Mucosa of descending colon (tissue), 3 donors: Measurements from ENCODE around the gene DNAJC27. TPM values are rescaled to one million over a fixed set of nuclear protein-coding genes. Genes with fewer than 3 reads are reported as not detected.
"Not testable (repeated sequence)": the region's sequence is repeated elsewhere in the genome, so short reads cannot be mapped to it uniquely, and the experiment has no call there.

ENCODE experiments used
- ATAC-seq: fragments of 200-7000 bp; cut with Tn5 transposase; one replicate; pipeline ENCODE4 v1.9.1; 2020; ENCODE audit warnings: mild to moderate bottlenecking, moderate library complexity
- DNase-seq, 3 donors: peaks; one replicate each; pipeline ENCODE4 v3.0.0-alpha.2; 2020
- H3K36me3 ChIP-seq: fragments of 200-600 bp; one replicate; pipeline ENCODE4 v1.8.0; 2021; ENCODE audit warnings: low read depth, mild to moderate bottlenecking
- H3K4me1 ChIP-seq: fragments of 200-600 bp; one replicate; pipeline ENCODE4 v1.8.0; 2021; ENCODE audit warnings: low read depth, mild to moderate bottlenecking
- H3K4me3 ChIP-seq: fragments of 200-600 bp; one replicate; pipeline ENCODE4 v1.8.0; 2021; ENCODE audit warnings: mild to moderate bottlenecking
- H3K9me3 ChIP-seq: fragments of 200-600 bp; one replicate; pipeline ENCODE4 v1.8.0; 2021; ENCODE audit warnings: mild to moderate bottlenecking
- intact Hi-C, 2 donors: fragments of 100-400 bp; cut with DNase I in 1 of 2; cut with micrococcal nuclease in 1 of 2; formaldehyde crosslinking; loops; one replicate each; pipeline versions ENCODE4 v1.11.0 to v1.11.1; 2022; cut with DNase I, micrococcal nuclease
- total RNA-seq, 3 donors: library from RNA; stranded (reverse); fragmentation: NEBNext Ultra II Directional in 2 of 3; extraction: Animal tissue kit (Norgen Biotek cat#: 25700) in 2 of 3; gene quantifications; one replicate each; pipeline versions ENCODE4 v1.2.1 to v1.2.4, GENCODE V29; 2021 to 2023
- TF ChIP-seq, protein P1 (sequence below): fragments of 200-600 bp; IDR thresholded peaks from one replicate; pipeline ENCODE4 v1.8.0; 2022; ENCODE audit warnings: antibody characterized with exemption, mild to moderate bottlenecking
- donor health status: DM: no; HTN: no; CAD: no; lungs with moderate emphysema.
- donor health status: DM: no; HTN: no; CAD: no.
- donor health status: DM: no; HTN: yes; CAD: no.

DNAJC27 gene
- total RNA-seq, 3 donors from 2014 or later = 4.9 to 11.0 (median 6.4) TPM

DNA sequence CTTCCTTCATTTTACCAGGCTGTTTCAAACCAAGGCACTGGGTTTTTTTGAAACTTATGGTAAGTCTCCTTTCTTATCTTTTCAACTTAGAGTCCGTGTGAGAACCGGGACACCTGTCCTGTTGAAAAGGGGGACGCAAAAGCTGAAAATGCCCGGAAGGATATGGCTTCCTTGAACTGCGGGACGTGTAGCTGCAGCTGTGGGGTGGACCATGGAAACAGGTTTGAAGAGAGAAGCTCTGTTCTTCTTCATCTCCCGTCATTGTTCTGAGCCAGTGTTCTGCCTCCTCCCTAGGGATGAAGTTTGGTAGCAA, 29.5 kb upstream of the DNAJC27 start:
- Histone ChIP-seq H3K9me3 (no peaks in the 10 kb centered on the region), H3K4me1 (peaks cover 3% of the 10 kb centered on the region), H3K36me3 (no peaks in the 10 kb centered on the region), H3K4me3 (no peak overlapping the region)
- TF ChIP-seq, protein P1, sequence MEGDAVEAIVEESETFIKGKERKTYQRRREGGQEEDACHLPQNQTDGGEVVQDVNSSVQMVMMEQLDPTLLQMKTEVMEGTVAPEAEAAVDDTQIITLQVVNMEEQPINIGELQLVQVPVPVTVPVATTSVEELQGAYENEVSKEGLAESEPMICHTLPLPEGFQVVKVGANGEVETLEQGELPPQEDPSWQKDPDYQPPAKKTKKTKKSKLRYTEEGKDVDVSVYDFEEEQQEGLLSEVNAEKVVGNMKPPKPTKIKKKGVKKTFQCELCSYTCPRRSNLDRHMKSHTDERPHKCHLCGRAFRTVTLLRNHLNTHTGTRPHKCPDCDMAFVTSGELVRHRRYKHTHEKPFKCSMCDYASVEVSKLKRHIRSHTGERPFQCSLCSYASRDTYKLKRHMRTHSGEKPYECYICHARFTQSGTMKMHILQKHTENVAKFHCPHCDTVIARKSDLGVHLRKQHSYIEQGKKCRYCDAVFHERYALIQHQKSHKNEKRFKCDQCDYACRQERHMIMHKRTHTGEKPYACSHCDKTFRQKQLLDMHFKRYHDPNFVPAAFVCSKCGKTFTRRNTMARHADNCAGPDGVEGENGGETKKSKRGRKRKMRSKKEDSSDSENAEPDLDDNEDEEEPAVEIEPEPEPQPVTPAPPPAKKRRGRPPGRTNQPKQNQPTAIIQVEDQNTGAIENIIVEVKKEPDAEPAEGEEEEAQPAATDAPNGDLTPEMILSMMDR = no peak
- intact Hi-C loops = no loop called here
- DNase-seq (no peak), ATAC-seq (no peak)

DNA sequence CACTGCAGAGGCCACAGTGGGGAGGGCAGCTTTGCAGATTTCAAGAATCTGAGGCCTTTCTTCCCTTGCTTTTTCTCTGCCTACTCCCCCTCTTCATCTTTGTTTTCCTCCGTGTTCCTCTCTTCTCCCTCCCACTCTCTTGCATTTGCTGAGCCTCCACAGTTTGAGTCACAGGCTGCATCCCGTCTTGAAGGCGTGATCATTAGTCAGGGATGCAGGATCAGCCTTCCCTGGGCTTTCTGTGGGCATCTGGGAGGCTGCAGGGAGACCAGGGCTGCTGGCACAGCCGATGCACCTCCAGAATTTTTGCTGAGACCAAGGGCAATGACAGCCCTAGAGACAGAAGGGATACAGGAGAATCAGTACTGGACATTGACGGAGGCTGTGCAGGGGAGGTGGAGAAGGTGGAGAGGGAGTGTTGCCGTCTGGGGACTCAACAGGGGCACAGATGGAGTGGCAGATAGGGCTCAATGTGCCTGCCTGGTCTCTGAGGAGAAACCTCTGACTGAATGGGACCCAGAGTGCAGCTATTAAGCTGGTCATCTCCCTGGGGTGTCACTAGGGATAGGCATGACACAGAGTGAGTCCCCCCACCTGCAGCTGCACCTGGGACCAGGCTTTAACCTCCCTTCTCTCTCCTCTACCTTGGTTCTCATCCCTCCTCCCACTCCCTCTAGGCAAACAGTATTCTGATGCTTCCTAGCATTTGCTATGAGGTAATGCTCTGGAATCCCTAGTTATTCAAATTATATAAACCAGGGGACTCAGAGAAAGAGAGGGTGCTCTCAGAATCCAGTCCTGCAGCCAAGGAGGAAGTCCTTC, 29.0 kb upstream of the DNAJC27 start:
- DNase-seq (no peak), ATAC-seq (no peak)
- intact Hi-C loops = no loop called here
- TF ChIP-seq, protein P1 = no peak
- H3K4me1 ChIP-seq = peaks cover 3% of the 10 kb centered on the region
- H3K9me3 ChIP-seq = no peaks in the 10 kb centered on the region
- no peaks in the 10 kb centered on the region for H3K36me3 ChIP-seq
- no peak overlapping the region for H3K4me3 ChIP-seq

DNA sequence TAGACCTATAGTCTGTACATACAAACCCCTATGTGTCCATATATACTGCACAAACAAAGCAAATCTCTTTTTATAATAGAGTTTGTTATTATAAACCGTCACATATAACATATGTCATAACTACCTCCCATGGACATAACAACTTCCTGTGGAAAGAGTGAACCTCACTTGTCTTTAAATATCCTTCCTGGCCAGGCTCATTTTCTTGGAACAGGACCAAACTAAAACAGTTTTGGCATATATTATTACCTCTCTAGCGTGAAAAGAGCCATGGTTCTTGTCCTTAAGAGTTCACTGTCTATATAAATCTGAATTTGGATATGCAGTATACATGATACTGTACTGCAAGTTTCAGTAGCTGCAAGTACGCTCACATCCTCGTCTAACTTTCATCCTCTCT, 28.3 kb upstream of the DNAJC27 start:
- no peaks in the 10 kb centered on the region for H3K9me3 ChIP-seq
- intact Hi-C loops = no loop called here
- ATAC-seq (no peak), DNase-seq (no peak)
- TF ChIP-seq, protein P1 = no peak
- no peak overlapping the region for H3K4me3 ChIP-seq
- H3K36me3 ChIP-seq = no peaks in the 10 kb centered on the region
- peaks cover 3% of the 10 kb centered on the region for H3K4me1 ChIP-seq

DNA sequence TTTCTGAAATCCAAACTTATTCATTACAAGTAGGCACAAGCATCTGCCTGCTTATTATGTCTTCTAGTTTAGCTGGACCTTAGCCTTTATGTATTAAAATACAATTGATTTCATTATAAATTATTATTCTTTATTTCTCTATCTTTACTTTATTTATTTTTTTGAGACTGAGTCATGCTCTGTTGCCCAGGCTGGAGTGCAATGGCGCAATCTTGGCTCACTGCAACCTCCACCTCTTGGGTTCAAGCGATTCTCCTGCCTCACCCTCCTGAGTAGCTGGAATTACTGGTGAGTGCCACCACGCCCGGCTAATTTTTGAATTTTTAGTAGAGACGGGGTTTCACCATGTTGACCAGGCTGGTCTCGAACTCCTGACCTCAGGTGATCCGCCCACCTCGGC, 27.3 kb upstream of the DNAJC27 start:
- H3K9me3 ChIP-seq, intact Hi-C loops, H3K36me3 ChIP-seq, ATAC-seq, H3K4me3 ChIP-seq, H3K4me1 ChIP-seq, DNase-seq: not testable (repeated sequence)

DNA sequence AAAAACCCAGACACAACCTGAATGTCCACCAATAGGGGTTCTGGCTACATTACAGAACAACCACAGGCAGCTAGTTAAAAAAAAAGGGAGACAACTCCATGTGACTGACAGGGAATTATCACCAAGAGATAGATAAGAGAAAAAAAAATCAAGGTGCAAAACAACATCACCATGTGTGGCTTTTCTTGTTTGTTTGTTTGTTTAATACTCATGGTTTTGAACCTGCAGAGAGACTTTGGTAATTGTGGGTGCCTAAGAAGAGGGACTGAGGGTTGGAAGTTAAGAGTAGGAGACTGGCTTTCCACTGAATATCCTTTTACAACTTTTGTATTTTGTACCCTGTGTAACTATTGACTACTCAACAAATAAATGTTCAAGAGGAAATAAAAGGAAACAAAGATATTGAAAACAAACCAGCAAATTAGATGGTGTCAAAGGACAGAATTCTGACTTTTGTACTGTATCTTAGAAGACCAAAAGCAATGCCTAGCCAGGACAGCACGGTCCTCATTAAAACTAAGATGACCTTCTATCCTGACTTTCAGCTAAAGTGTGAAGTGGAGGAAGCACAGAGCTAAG, 22.5 kb upstream of the DNAJC27 start:
- TF ChIP-seq, protein P1 = no peak
- Histone ChIP-seq H3K36me3 (no peaks in the 10 kb centered on the region), H3K4me3 (no peak overlapping the region), H3K9me3 (no peaks in the 10 kb centered on the region), H3K4me1 (peaks cover 7% of the 10 kb centered on the region)
- intact Hi-C loops = no loop called here
- DNase-seq (no peak), ATAC-seq (peak; percentile 79)

DNA sequence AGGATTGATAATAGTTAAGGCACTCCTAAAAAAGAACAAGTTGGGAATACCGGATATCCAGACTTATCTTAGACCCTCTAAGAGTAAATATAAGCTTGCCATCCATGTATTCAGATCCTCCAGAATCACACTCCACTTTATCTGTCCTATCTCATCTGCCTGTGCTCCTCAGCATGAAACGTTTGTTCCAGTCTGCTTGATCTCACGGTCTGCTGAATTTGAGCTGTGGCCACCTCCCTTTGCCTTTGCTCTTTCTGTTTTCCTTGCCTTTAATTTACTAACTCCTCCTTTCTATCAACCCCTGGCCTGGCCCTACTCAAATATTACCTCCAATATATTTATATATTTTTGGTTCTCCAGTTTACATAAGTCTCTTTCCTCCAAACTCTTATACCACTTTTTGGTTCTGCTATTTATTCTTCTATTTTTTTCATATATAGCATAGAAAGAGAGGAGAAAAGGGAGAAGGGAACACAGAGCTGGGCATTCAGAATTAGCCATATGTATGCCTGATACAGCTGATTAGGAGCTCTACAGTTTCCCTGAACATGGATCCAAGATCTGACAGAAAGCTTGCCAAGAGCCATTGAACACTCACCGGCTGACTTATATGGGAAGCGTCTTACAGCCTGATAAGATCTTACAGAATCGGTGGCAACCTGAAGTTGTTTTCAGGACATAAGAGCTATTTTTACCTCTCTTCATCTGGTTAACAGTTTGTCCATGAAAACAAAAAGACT, 21.8 kb upstream of the DNAJC27 start:
- ATAC-seq = peak; percentile 67
- TF ChIP-seq, protein P1 = no peak
- Histone ChIP-seq H3K36me3 (no peaks in the 10 kb centered on the region), H3K4me1 (peaks cover 7% of the 10 kb centered on the region), H3K9me3 (no peaks in the 10 kb centered on the region), H3K4me3 (no peak overlapping the region)
- peak in 1 of 3 donors; percentile 29 for DNase-seq
- intact Hi-C loops = no loop called here
